EH (cell line): Measurements from ENCODE around the gene WDR49.

Source experiments
- DNase-seq: peaks from one replicate; pipeline ENCODE4 v3.0.0-alpha.2; 2015; ENCODE audit warnings: low read depth

Gene WDR49

GRCh38 chr3:167487556-167487955 is 166.2 kb downstream of the WDR49 start:
- DNase-seq, result no peak

GRCh38 chr3:167484551-167484950 is 169.2 kb downstream of the WDR49 start:
- DNase-seq, result no peak

DNA sequence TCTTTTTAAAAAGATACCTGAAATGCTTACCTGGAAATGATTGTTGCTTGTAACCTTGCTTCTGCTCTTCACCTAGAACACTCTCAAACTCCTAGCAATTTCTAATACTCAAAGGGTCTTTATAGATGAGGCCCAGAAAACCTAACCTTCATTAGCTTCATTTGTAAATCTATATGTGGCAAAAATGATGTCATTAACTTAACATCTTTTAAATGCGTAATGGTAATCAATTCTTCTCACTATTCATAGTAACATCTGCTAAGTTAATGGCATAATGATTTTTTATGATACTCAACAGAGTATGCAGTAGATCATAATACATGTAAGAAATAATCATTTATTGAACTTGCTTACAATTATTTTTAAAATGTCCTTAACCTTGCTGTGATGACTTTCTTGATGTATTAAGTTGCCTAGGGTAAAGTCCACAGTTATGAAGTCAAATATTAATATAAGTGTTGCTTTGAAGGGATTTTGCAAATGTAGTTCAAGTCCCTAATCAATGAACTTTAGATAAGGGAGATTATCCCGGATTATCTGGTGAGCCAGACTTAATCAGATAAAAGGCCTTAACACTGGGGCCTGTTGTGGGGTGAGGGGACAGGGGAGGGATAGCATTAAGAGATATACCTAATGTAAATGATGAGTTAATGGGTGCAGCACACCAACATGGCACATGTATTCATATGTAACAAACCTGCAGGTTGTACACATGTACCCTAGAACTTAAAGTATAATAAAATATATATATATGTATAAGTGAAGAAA is 169.8 kb downstream of the WDR49 start:
- no peak for DNase-seq

DNA sequence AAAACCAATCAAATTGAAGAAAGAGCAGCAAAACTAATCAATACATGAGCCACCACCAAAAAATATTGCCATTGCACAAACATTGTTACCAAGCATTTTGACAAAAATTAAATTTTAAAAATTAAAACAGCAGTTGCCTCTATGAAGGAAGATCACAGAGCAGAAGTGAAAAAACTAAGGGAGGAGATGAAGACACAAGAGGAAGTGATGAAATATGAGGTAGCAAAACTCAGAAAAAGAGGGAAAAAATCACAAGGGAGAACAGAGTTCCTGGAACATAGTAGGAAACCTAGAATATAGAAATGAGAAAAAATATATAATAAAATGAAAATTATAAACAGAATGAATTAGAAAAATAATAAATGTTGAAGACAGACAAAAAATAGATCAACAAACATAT is 172.6 kb downstream of the WDR49 start:
- DNase-seq, result no peak

GRCh38 chr3:167480748-167481147 is 173.0 kb downstream of the WDR49 start:
- no peak for DNase-seq

- no peak for DNase-seq
Measured at GRCh38 chr3:167473863-167474262, 179.9 kb downstream of the WDR49 start, which contains the start of gene SERPINI2. Gene SERPINI2, minus strand, starts transcription at chr3:167474042. Its CDS starts 2,208 bp downstream, at chr3:167471834.

GRCh38 chr3:167469381-167469780 is 184.4 kb downstream of the WDR49 start:
- no peak for DNase-seq

GRCh38 chr3:167467848-167468611 is 185.7 kb downstream of the WDR49 start:
- no peak for DNase-seq

DNA sequence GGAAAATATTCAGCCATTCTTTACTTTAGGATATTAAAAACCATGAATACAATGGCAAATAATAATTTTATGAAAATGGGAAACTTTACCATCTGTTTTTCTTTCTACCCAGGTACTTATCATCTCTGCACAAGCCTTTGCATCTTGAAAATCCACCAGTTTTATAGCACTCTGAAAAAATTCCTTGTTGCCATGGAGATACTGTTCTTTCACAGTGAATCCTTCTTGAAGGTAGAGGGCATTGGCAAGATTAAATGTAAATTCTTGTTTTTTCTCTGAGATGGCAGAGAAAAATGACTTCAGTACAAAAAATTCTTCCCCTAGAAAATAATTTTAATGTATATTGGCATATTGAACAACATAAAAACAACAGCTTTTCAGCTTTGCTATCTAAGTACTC is 186.8 kb downstream of the WDR49 start:
- DNase-seq, result no peak

GRCh38 chr3:167456157-167456799 is 197.5 kb downstream of the WDR49 start:
- no peak for DNase-seq

- no peak for DNase-seq
Measured at GRCh38 chr3:167453815-167454214, 199.9 kb downstream of the WDR49 start.

- no peak for DNase-seq
Measured at GRCh38 chr3:167451282-167451681, 202.5 kb downstream of the WDR49 start.

- no peak for DNase-seq
Measured at GRCh38 chr3:167450675-167451074, 203.1 kb downstream of the WDR49 start.

DNA sequence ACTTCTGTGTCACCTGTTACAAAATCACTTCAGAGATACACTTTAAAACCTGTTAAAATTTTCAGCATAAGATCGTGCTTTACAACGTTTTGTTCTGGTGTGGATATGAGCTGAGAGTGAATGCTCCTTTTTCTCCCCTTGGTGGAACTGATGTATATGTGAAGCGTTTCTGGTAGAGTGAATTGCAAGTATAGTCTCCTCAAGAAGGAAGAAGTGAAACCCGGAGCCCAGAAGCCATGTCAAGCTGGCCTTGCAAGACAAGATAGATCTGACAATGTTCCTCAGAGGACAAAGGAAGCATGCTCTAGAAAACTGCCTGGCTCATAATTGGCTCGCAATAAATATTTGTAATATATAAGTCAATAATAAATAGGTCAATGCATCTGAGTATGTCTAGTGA is 203.5 kb downstream of the WDR49 start:
- DNase-seq, result no peak

- no peak for DNase-seq
Measured at GRCh38 chr3:167445491-167445890, 208.3 kb downstream of the WDR49 start.

GRCh38 chr3:167441256-167441655 is 212.5 kb downstream of the WDR49 start:
- no peak for DNase-seq

GRCh38 chr3:167437428-167438139 is 216.2 kb downstream of the WDR49 start:
- no peak for DNase-seq
